PC-9 (cell line): ENCODE measurements around the gene SAPCD1. TPM values are rescaled to one million over a fixed set of nuclear protein-coding genes. Genes with fewer than 3 reads are reported as not detected.

Source experiments
- BruUV-seq: library from RNA; stranded (reverse); fragments of 400-500 nt; replicated peaks from 2 replicates; lab custom pipeline; 2021; lab: Mats Ljungman, UMichigan
- CTCF ChIA-PET: fragments of 300-600 bp; sonication (Branson Sonifier 250); formaldehyde crosslinking; loops from one replicate; lab custom pipeline; 2022; ENCODE audit warnings: antibody characterized with exemption; lab: Charles Lee
- POLR2A ChIA-PET: fragments of 300-600 bp; sonication (Branson Sonifier 250); formaldehyde crosslinking; loops from one replicate; lab custom pipeline; 2022; ENCODE audit warnings: antibody characterized with exemption; ENCODE audit not compliant: unreplicated experiment; lab: Charles Lee
- DNase-seq, 2 experiments: peaks; one replicate each; pipeline versions ENCODE4 v3.0.0 to v3.0.0-alpha.2; 2015 to 2022; ENCODE audit warnings: mixed read lengths in 1 of 2
- H2AFZ ChIP-seq: fragments of 200-600 bp; sonication (generic); 2 replicates; pipeline ENCODE4 v1.8.1; 2017; ENCODE audit warnings: antibody characterized with exemption
- H3F3A ChIP-seq: fragments of 200-600 bp; sonication (generic); 2 replicates; pipeline ENCODE4 v1.8.1; 2017; ENCODE audit warnings: antibody characterized with exemption, mild to moderate bottlenecking, low read depth; ENCODE audit not compliant: insufficient read depth
- H3K27ac ChIP-seq: fragments of 200-600 bp; sonication (generic); 2 replicates; pipeline ENCODE4 v1.6.1; 2016; ENCODE audit warnings: mixed run types
- H3K27me3 ChIP-seq: fragments of 200-600 bp; sonication (generic); 2 replicates; pipeline ENCODE4 v1.6.1; 2016; ENCODE audit warnings: low read depth, mixed run types; ENCODE audit not compliant: insufficient read depth
- H3K36me3 ChIP-seq: fragments of 200-600 bp; sonication (generic); 2 replicates; pipeline ENCODE4 v1.6.1; 2016; ENCODE audit warnings: low read depth, mixed run types
- H3K4me1 ChIP-seq: fragments of 200-600 bp; sonication (generic); replicated peaks from 2 replicates; pipeline ENCODE4 v1.6.1; 2016; ENCODE audit warnings: mixed run types; ENCODE audit not compliant: insufficient read depth
- H3K4me2 ChIP-seq: fragments of 200-600 bp; sonication (generic); 2 replicates; pipeline ENCODE4 v1.6.1; 2017; ENCODE audit warnings: mixed run types
- H3K4me3 ChIP-seq: fragments of 200-600 bp; sonication (generic); 2 replicates; pipeline ENCODE4 v1.6.1; 2016; ENCODE audit warnings: mixed run types
- H3K79me2 ChIP-seq: fragments of 200-600 bp; sonication (generic); 2 replicates; pipeline ENCODE4 v1.6.1; 2017; ENCODE audit warnings: low read depth, mixed run types
- H3K9me2 ChIP-seq: fragments of 200-600 bp; sonication (generic); 2 replicates; pipeline ENCODE4 v1.8.1; 2017; ENCODE audit warnings: mild to moderate bottlenecking; ENCODE audit not compliant: insufficient read depth
- H3K9me3 ChIP-seq: fragments of 200-600 bp; sonication (generic); 2 replicates; pipeline ENCODE4 v1.8.1; 2016; ENCODE audit warnings: low read depth; ENCODE audit not compliant: insufficient read depth
- H4K20me1 ChIP-seq: fragments of 200-600 bp; sonication (generic); 2 replicates; pipeline ENCODE4 v1.8.1; 2017; ENCODE audit not compliant: insufficient read depth
- CTCF ChIP-seq: fragments of 200-600 bp; sonication (generic); conservative IDR thresholded peaks from 2 replicates; pipeline ENCODE4 v1.6.1; 2017; ENCODE audit warnings: mixed run types, antibody characterized with exemption, mild to moderate bottlenecking, moderate library complexity
- EZH2 ChIP-seq: fragments of 200-600 bp; sonication (generic); IDR thresholded peaks from 2 replicates; pipeline ENCODE4 v1.8.0; 2017; ENCODE audit warnings: antibody characterized with exemption, low read depth
- intact Hi-C: fragments of 100-400 bp; cut with micrococcal nuclease; formaldehyde crosslinking; loops from one replicate; pipeline ENCODE4 v1.10.0; 2022; ENCODE audit not compliant: unreplicated experiment
- total RNA-seq: library from RNA; stranded (reverse); gene quantifications from 2 replicates; pipeline ENCODE4 v1.2.3, GENCODE V29; 2021

SAPCD1 gene
- total RNA-seq, 1 experiment from 2014 or later = 11.1 TPM

DNA sequence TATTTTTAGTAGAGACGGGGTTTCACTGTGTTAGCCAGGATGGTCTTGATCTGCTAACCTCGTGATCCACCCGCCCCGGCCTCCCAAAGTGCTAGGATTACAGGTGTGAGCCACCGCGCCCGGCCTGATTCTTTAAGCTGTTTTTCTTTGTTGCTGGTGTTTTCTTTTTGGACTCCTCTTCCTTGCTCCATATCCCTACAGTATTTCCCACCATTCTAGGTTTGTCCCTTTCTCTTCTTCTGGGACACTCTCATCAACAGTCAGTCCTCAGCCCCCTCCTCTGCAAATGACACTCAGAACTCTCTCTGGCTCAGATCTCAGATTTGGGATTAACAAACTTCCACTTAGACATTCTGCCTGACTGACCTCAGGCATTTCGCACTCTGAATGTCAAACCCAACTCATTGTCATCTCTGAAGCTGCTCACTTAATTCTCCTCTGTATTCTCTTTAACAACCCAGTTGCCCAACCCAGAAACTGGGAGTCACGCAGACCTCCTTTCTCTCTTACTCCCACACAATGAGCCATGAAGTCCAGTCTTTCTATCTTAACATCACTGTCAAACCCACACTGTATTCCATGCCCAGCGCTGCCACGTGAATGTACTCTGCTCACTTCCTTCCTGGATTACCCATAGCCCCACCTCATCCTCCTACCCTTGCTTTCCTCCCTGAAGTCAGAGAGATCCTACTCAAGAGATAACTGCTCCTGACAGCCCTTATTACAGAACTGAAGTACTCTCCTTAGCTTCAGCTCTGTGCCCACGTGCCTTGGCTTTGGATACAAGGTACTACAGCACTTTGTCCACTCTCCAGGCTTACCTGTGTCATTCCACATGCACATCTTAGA is 36.7 kb upstream of the SAPCD1 start:
- no TSS peak for BruUV-seq
- TF ChIP-seq EZH2 (no peak), CTCF (no peak)

DNA sequence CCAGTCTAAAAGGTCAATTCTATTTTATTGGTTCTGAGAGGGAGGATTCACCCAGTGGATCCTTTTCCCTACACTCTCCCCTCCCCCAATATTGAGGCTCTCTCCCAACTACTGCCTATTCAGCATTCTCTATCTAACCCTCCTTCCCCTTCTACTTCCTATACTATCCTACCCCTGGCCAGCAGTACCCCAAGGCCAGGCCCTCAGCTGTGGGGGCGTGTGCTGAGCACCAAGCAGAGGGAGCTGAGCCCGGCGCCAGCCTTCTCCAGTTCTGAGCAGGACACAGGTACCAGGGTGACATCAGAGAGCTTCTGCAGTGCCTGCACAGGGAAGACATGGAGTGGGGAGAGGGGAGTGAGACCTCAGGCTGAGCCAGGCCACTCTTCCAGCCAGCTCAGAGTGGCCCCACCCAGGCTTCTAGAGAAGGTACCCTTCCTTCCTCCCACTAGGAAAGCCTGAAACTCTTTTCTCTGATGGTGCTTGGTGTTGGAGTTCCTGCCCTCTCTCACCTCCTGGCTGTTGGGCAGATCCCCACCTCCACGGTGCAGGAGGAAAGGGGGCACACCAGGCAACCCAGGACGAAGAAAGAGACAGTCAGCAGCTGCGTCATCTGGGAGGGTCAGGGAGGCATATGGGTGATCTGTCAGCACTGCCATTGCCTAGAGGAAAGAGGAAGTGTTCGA is 35.3 kb upstream of the SAPCD1 start:
- Histone ChIP-seq H3K36me3 (peaks cover 16% of the 10 kb centered on the region), H3K9me3 (no peaks in the 10 kb centered on the region), H3K4me2 (no peak overlapping the region), H3K9me2 (no peaks in the 10 kb centered on the region), H3K27me3 (no peaks in the 10 kb centered on the region), H3K4me3 (no peak overlapping the region), H3K27ac (no peak overlapping the region), H3F3A (peaks cover 40% of the 10 kb centered on the region), H3K79me2 (peaks cover 4% of the 10 kb centered on the region; the same call in 1 of the 2 replicates), H2AFZ (no peak overlapping the region), H4K20me1 (peaks cover 8% of the 10 kb centered on the region), H3K4me1 (peaks cover 4% of the 10 kb centered on the region)
- intact Hi-C loops = no loop called here
- ChIA-PET CTCF (no interaction called here), POLR2A (interaction anchor here (0.6 kb wide), 1 partner anchor 44 kb away, joined by 4 read pairs; no protein-coding TSS in a partner anchor)
- no TSS peak for BruUV-seq
- no peak for DNase-seq
- TF ChIP-seq EZH2 (no peak), CTCF (no peak)

More for the DNA sequence above, 36.7 kb upstream of the SAPCD1 start:
- ChIA-PET CTCF (no interaction called here), POLR2A (interaction anchor here (0.6 to 1.1 kb wide), 2 partner anchors 10 to 18 kb away, joined by 3 to 6 read pairs; partner anchors contain the start of gene CLIC1)
- no peak overlapping the region for H2AFZ ChIP-seq
- no peaks in the 10 kb centered on the region for H3K79me2 ChIP-seq
- no peak overlapping the region for H3K4me3 ChIP-seq
- H3K4me2 ChIP-seq = no peak overlapping the region
- H3F3A ChIP-seq = peaks cover 31% of the 10 kb centered on the region
- DNase-seq = no peak
- H3K27me3 ChIP-seq = no peaks in the 10 kb centered on the region
- H3K9me3 ChIP-seq = no peaks in the 10 kb centered on the region
- no peak overlapping the region for H3K27ac ChIP-seq
- no peaks in the 10 kb centered on the region for H3K9me2 ChIP-seq
- peaks cover 6% of the 10 kb centered on the region for H4K20me1 ChIP-seq
- intact Hi-C loops = no loop called here
- H3K36me3 ChIP-seq = 0 out of 2 replicates have a peak, but pooled peaks cover 4% of the 10 kb centered on the region
- peaks cover 10% of the 10 kb centered on the region for H3K4me1 ChIP-seq
